ENCODE measurements around the gene ADA. TPM values are rescaled to one million over a fixed set of nuclear protein-coding genes. Genes with fewer than 3 reads are reported as not detected.

ADA gene
- polyA plus RNA-seq, 1 of the 3 experiments (the other 2 are of a cell fraction) = 25.7 TPM

GRCh38 chr20:44598423-44599305, 52.8 kb downstream of the ADA start:
- DNase-seq = peak; percentile 41
- CTCF ChIA-PET = interaction anchor here (1.1 to 3.8 kb wide), 5 partner anchors 10 to 518 kb away, joined by 3 to 26 read pairs (median 5); partner anchors contain the start of gene SERINC3
- peaks cover 13 to 46% of the 10 kb centered on the region in 2 experiments for H3K4me1 ChIP-seq (ENCODE audit: control insufficient read depth in 1 of 2, insufficient read depth in 2 of 2, low read depth in 1 of 2, low read length in 1 of 2)
- H3K27me3 ChIP-seq (ENCODE audit: insufficient read depth) = no peaks in the 10 kb centered on the region
- WGBS (ENCODE audit: low lambda C conversion rate) = 76% methylated on average over 4 of the region's 4 CpGs
- no peaks in the 10 kb centered on the region for H4K20me1 ChIP-seq (ENCODE audit: insufficient read depth)
- H2AFZ ChIP-seq (ENCODE audit: low read depth) = peak overlapping the region; percentile 46; the same call in 1 of the 2 replicates
- H3F3A ChIP-seq (replicated peaks; ENCODE audit: insufficient read depth) = peaks cover 13% of the 10 kb centered on the region
- peak overlapping the region; percentile 63 for H3K4me2 ChIP-seq
- no peaks in the 10 kb centered on the region for H3K9me3 ChIP-seq
- POLR2A ChIA-PET = no interaction called here
- H3K79me2 ChIP-seq (ENCODE audit: insufficient read depth) = peaks cover 21% of the 10 kb centered on the region; the same call in 1 of the 2 replicates
- no peaks in the 10 kb centered on the region for H3K9me2 ChIP-seq
- peak overlapping the region; percentile 43 to 60 for H3K27ac ChIP-seq (ENCODE audit: low read depth in 2 of 2, low read length in 1 of 2)
- H3K4me3 ChIP-seq (ENCODE audit: low read depth in 2 of 2, low read length in 1 of 2) = no peak overlapping the region
- TF ChIP-seq RXRA (IDR thresholded peaks at IDR 0.05; ENCODE audit: borderline replicate concordance, low read depth) (no peak), NFIC (IDR thresholded peaks at IDR 0.05; ENCODE audit: borderline replicate concordance) (peak; percentile 43), FOXM1 (IDR thresholded peaks at IDR 0.05; ENCODE audit: low read depth) (no peak), SIN3A (IDR thresholded peaks at IDR 0.05; ENCODE audit: borderline replicate concordance, low read depth, low read length) (no peak), RFX5 (IDR thresholded peaks at IDR 0.05; ENCODE audit: low read length) (no peak), MXI1 (IDR thresholded peaks at IDR 0.05; ENCODE audit: low read depth, low read length) (no peak), NRF1 (IDR thresholded peaks at IDR 0.05; ENCODE audit: low read depth, low read length) (no peak), RCOR1 (IDR thresholded peaks at IDR 0.05; ENCODE audit: low read length) (no peak), CHD2 (IDR thresholded peaks at IDR 0.05; ENCODE audit: low read length, partially characterized antibody) (no peak), GABPA (IDR thresholded peaks at IDR 0.05; ENCODE audit: low read depth) (peak; percentile 67), FOXJ3 (CRISPR knock-in tag; IDR thresholded peaks at IDR 0.05) (no peak), EP300 (IDR thresholded peaks at IDR 0.05; ENCODE audit: borderline replicate concordance in 1 of 2, low read depth in 1 of 2, low read length in 1 of 2) (no peak), TEAD4 (IDR thresholded peaks at IDR 0.05; ENCODE audit: borderline replicate concordance, insufficient read depth) (no peak), IRF3 (IDR thresholded peaks at IDR 0.05; ENCODE audit: low read depth, low read length) (no peak), GATA2 (CRISPR knock-in tag; IDR thresholded peaks at IDR 0.05) (no peak), JUND (IDR thresholded peaks at IDR 0.05) (no peak), MAX (IDR thresholded peaks at IDR 0.05; ENCODE audit: low read depth) (no peak), CTCF (IDR thresholded peaks at IDR 0.05) (peak; percentile 38)
- no peaks in the 10 kb centered on the region for H3K36me3 ChIP-seq (replicated peaks in 1 of 2; ENCODE audit: control insufficient read depth in 1 of 2, insufficient read depth in 2 of 2, low read length in 1 of 2)
- peak overlapping the region; percentile 52; the same call in 1 of the 2 replicates for H3K9ac ChIP-seq

Measured in SK-N-SH (cell line).